Fibroblast of the aortic adventitia (primary cell): ENCODE measurements around the gene ACKR3. TPM values are rescaled to one million over a fixed set of nuclear protein-coding genes. Genes with fewer than 3 reads are reported as not detected.

Experiments used
- DNase-seq: peaks from one replicate; pipeline ENCODE4 v3.0.0-alpha.2; 2010; ENCODE audit warnings: low read depth
- H3K4me3 ChIP-seq: 2 replicates; pipeline ENCODE4 v1.5.1; 2011; ENCODE audit warnings: low read depth, mild to moderate bottlenecking, control low read depth, low read length, moderate library complexity
- CTCF ChIP-seq: IDR thresholded peaks from 2 replicates; pipeline ENCODE4 v1.5.1; 2011; ENCODE audit warnings: mild to moderate bottlenecking, low read length, control low read depth, inconsistent platforms; ENCODE audit not compliant: insufficient read depth
- total RNA-seq: library from RNA; depleted of rRNA; stranded (reverse); fragments of >200 nt; gene quantifications from 2 replicates; pipeline ENCODE4 v1.2.3, GENCODE V29; 2012; ENCODE audit warnings: low replicate concordance

ACKR3 gene
- total RNA-seq, 1 donor, result 0.72 TPM

- no peak for DNase-seq
- no peak overlapping the region for H3K4me3 ChIP-seq
- TF ChIP-seq CTCF, result no peak
Observed at GRCh38 chr2:236588932-236589592, 19.4 kb downstream of the ACKR3 start.

- no peak for TF ChIP-seq CTCF
- DNase-seq, result no peak
- no peak overlapping the region for H3K4me3 ChIP-seq
Observed at GRCh38 chr2:236590846-236591245, 21.2 kb downstream of the ACKR3 start.

- TF ChIP-seq CTCF, result no peak
- DNase-seq, result no peak
- H3K4me3 ChIP-seq, result no peak overlapping the region
Observed at GRCh38 chr2:236592821-236593220, 23.2 kb downstream of the ACKR3 start.

DNA sequence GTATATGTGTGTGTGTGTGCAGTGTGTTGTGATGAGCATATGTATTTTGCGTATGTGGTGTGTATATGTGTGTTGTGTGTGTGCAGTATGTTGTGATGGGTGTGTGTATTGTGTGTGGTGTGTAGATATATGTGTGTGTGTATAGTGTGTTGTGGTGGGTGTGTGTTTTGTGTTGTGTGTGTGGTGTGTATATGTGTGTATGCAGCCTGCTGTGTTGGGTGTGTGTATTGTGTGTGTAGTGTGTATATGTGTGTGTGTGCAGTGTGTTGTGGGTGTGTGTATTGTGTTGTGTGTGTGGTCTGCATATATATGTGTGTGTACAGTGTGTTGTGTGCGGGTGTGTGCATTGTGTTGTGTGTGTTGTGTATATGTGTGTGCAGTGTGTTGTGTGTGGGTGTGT, 23.9 kb downstream of the ACKR3 start:
- no peak overlapping the region for H3K4me3 ChIP-seq
- no peak for TF ChIP-seq CTCF
- no peak for DNase-seq

DNA sequence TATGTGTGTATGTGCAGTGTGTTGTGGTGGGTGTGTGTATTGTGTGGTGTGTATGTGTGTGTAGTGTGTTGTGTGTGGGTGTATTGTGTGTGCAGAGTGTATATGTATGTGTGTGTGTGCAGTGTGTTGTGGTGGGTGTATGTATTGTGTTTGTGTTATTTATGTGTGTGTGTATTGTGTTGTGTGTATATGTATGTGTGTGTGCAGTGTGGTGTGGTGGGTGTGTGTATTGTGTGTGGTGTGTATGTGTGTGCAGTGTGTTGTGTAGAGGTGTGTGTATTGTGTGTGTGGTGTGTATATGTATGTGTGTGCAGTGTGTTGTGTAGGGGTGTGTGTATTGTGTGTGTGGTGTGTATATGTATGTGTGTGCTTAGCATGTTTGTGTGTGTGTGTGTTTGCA, 24.3 kb downstream of the ACKR3 start:
- TF ChIP-seq CTCF, result no peak
- DNase-seq, result no peak
- no peak overlapping the region for H3K4me3 ChIP-seq

GRCh38 chr2:236597629-236598028, 28.0 kb downstream of the ACKR3 start:
- DNase-seq, result no peak
- TF ChIP-seq CTCF, result no peak
- no peak overlapping the region for H3K4me3 ChIP-seq

DNA sequence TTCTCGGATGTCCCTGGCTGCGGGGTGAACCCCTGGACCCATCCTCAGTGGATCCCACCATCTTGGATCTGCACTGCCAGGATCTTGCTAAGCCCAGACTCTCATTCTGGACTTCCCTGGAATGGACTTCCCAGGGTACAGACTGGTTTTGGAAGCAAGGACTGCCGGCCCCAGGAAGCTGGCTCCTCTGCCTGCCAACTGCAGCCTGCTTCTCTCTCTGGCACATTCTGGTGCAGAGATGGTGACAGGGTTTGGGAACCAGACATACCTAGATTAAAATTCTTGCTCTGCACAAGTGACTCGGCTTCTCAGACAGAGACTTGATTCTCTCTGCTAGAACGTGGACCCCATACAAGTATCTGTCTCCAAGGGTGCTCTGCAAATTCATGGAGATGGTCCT, 29.4 kb downstream of the ACKR3 start:
- DNase-seq, result no peak
- no peak overlapping the region for H3K4me3 ChIP-seq
- no peak for TF ChIP-seq CTCF
